Caco-2 (cell line): Measurements from ENCODE around the gene RAB4B. TPM values are rescaled to one million over a fixed set of nuclear protein-coding genes. Genes with fewer than 3 reads are reported as not detected.

ENCODE experiments used
- BruUV-seq: library from RNA; stranded (reverse); fragments of 400-500 nt; replicated peaks from 2 replicates; lab custom pipeline; 2021; lab: Mats Ljungman, UMichigan
- CTCF ChIA-PET: fragments of 300-600 bp; sonication (Branson Sonifier 250); formaldehyde crosslinking; loops from one replicate; lab custom pipeline; 2022; ENCODE audit warnings: antibody characterized with exemption; lab: Charles Lee
- POLR2A ChIA-PET: fragments of 300-600 bp; sonication (Branson Sonifier 250); formaldehyde crosslinking; loops from one replicate; lab custom pipeline; 2022; ENCODE audit warnings: antibody characterized with exemption; lab: Charles Lee
- DNase-seq, 2 experiments: peaks; one replicate each; pipeline versions ENCODE4 v3.0.0 to v3.0.0-alpha.2; 2020 to 2022
- H3K27me3 ChIP-seq: replicated peaks from 2 replicates; pipeline ENCODE4 v1.6.0; 2011; ENCODE audit warnings: low read length; ENCODE audit not compliant: control insufficient read depth, insufficient read depth
- H3K36me3 ChIP-seq: 2 replicates; pipeline ENCODE4 v1.5.1; 2011; ENCODE audit warnings: low read length; ENCODE audit not compliant: control insufficient read depth, insufficient read depth
- H3K4me1 ChIP-seq: fragments of 250-450 bp; sonication (Bioruptor Pico); 2 replicates; pipeline ENCODE4 v1.5.1; 2020; ENCODE audit warnings: mild to moderate bottlenecking
- H3K4me3 ChIP-seq: 2 replicates; pipeline ENCODE4 v1.5.1; 2011; ENCODE audit warnings: low read depth, mild to moderate bottlenecking, control low read depth, low read length
- H3K9me3 ChIP-seq: fragments of 250-450 bp; sonication (Bioruptor Pico); 2 replicates; pipeline ENCODE4 v1.5.1; 2020; ENCODE audit warnings: mild to moderate bottlenecking, moderate library complexity
- H3K27ac Mint-ChIP-seq: one replicate; pipeline ENCODE4 v1.8.0; 2022; ENCODE audit warnings: mixed read lengths; ENCODE audit not compliant: unreplicated experiment
- H3K27me3 Mint-ChIP-seq: one replicate; pipeline ENCODE4 v1.8.0; 2022; ENCODE audit warnings: mixed read lengths; ENCODE audit not compliant: insufficient read depth, unreplicated experiment
- H3K36me3 Mint-ChIP-seq: one replicate; pipeline ENCODE4 v1.8.0; 2022; ENCODE audit warnings: mild to moderate bottlenecking, mixed read lengths; ENCODE audit not compliant: insufficient read depth, unreplicated experiment
- H3K4me1 Mint-ChIP-seq: one replicate; pipeline ENCODE4 v1.8.0; 2022; ENCODE audit warnings: low read depth, mixed read lengths; ENCODE audit not compliant: unreplicated experiment
- H3K4me3 Mint-ChIP-seq: one replicate; pipeline ENCODE4 v1.8.0; 2022; ENCODE audit warnings: mild to moderate bottlenecking, moderate library complexity, mixed read lengths; ENCODE audit not compliant: unreplicated experiment
- H3K9me3 Mint-ChIP-seq: one replicate; pipeline ENCODE4 v1.8.0; 2022; ENCODE audit warnings: mixed read lengths; ENCODE audit not compliant: unreplicated experiment
- intact Hi-C: fragments of 100-400 bp; cut with micrococcal nuclease; formaldehyde crosslinking; loops from one replicate; pipeline ENCODE4 v1.10.0; 2022; ENCODE audit not compliant: unreplicated experiment
- total RNA-seq: library from RNA; stranded (reverse); gene quantifications from 2 replicates; pipeline ENCODE4 v1.2.3, GENCODE V29; 2022
- TF ChIP-seq, protein P1 (sequence below), 2 experiments: fragments of 200-600 bp in 1 of 2; IDR thresholded peaks; 1 replicate in 1 of 2; 2 replicates in 1 of 2; pipeline versions ENCODE4 v1.5.1 to v1.8.0; 2011 to 2022; ENCODE audit warnings: antibody characterized with exemption in 1 of 2, control low read depth in 1 of 2, inconsistent platforms in 1 of 2, low read depth in 1 of 2, low read length in 1 of 2, mild to moderate bottlenecking in 1 of 2, moderate library complexity in 1 of 2; ENCODE audit not compliant: insufficient read depth in 1 of 2, severe bottlenecking in 1 of 2, unreplicated experiment in 1 of 2

Gene RAB4B
- total RNA-seq, 1 experiment from 2014 or later = 21.5 TPM

DNA sequence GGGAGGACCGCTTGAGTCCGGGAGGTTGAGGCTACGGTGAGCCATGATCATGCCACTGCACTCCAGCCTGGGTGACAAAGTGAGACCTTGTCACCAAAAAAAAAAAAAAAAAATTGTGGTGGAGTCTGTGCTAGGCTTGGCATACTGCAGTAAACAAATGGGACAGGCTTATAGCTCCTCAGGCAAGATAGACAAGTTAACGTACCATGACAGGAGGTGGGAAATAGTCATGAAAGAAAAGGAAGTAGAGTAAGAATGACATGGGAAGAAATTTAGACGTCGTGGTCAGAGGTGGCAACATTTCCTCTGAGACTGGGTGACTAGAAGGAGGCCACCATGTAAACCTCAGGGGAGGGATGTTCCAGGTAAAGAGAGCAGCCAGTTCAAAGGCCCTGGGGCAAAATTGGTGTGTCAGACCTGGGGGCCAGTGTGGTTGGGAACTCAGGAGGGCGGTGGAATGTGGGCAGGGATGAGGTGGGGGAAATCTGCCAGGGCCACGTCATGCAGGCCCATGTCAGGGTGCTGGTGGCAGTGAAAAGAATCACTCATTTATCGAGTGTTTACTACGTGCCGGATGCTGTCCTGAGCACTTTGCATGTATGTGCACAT lies 21.4 kb upstream of the RAB4B start:
- Histone ChIP-seq H3K27me3 (no peaks in the 10 kb centered on the region), H3K9me3 (no peaks in the 10 kb centered on the region), H3K4me1 (peaks cover 11% of the 10 kb centered on the region), H3K4me3 (no peak overlapping the region), H3K36me3 (peaks cover 5% of the 10 kb centered on the region)
- DNase-seq = no peak
- BruUV-seq = no TSS peak
- H3K27me3 Mint-ChIP-seq = no peaks in the 10 kb centered on the region
- ChIA-PET POLR2A (interaction anchor here (3.1 kb wide), 1 partner anchor 21 kb away, joined by 11 read pairs; the partner anchor contains the start of gene RAB4B), CTCF (interaction anchor here (0.6 to 1.4 kb wide), 2 partner anchors 21 to 66 kb away, joined by 3 read pairs; partner anchors contain the start of gene NUMBL)
- no peak overlapping the region for H3K27ac Mint-ChIP-seq
- TF ChIP-seq, protein P1, sequence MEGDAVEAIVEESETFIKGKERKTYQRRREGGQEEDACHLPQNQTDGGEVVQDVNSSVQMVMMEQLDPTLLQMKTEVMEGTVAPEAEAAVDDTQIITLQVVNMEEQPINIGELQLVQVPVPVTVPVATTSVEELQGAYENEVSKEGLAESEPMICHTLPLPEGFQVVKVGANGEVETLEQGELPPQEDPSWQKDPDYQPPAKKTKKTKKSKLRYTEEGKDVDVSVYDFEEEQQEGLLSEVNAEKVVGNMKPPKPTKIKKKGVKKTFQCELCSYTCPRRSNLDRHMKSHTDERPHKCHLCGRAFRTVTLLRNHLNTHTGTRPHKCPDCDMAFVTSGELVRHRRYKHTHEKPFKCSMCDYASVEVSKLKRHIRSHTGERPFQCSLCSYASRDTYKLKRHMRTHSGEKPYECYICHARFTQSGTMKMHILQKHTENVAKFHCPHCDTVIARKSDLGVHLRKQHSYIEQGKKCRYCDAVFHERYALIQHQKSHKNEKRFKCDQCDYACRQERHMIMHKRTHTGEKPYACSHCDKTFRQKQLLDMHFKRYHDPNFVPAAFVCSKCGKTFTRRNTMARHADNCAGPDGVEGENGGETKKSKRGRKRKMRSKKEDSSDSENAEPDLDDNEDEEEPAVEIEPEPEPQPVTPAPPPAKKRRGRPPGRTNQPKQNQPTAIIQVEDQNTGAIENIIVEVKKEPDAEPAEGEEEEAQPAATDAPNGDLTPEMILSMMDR (IDR thresholded peaks at IDR 0.05; ENCODE audit: insufficient read depth in 1 of 2, low read depth in 1 of 2, low read length in 1 of 2, severe bottlenecking in 1 of 2, unreplicated experiment in 1 of 2) = no peak
- intact Hi-C loops = loop anchor here (10.0 kb wide), 1 partner anchor 92 kb away; no protein-coding TSS in a partner anchor
- peaks cover 97% of the 10 kb centered on the region for H3K36me3 Mint-ChIP-seq
- no peak overlapping the region for H3K4me3 Mint-ChIP-seq
- no peaks in the 10 kb centered on the region for H3K9me3 Mint-ChIP-seq
- peaks cover 16% of the 10 kb centered on the region for H3K4me1 Mint-ChIP-seq

GRCh38 chr19:40758491-40758890 lies 19.6 kb upstream of the RAB4B start:
- Histone ChIP-seq H3K4me1 (peaks cover 8% of the 10 kb centered on the region), H3K9me3 (no peaks in the 10 kb centered on the region), H3K27me3 (no peaks in the 10 kb centered on the region), H3K36me3 (peaks cover 13% of the 10 kb centered on the region), H3K4me3 (no peak overlapping the region)
- ChIA-PET POLR2A (interaction anchor here (3.1 kb wide), 1 partner anchor 19 kb away, joined by 11 read pairs; the partner anchor contains the start of gene RAB4B), CTCF (no interaction called here)
- TF ChIP-seq, protein P1 (IDR thresholded peaks at IDR 0.05; ENCODE audit: insufficient read depth in 1 of 2, low read depth in 1 of 2, low read length in 1 of 2, severe bottlenecking in 1 of 2, unreplicated experiment in 1 of 2) = no peak
- H3K36me3 Mint-ChIP-seq = peaks cover 99% of the 10 kb centered on the region
- BruUV-seq = no TSS peak
- no peaks in the 10 kb centered on the region for H3K27me3 Mint-ChIP-seq
- DNase-seq = no peak
- H3K4me3 Mint-ChIP-seq = no peak overlapping the region
- H3K9me3 Mint-ChIP-seq = no peaks in the 10 kb centered on the region
- no peak overlapping the region for H3K27ac Mint-ChIP-seq
- H3K4me1 Mint-ChIP-seq = peaks cover 15% of the 10 kb centered on the region
- intact Hi-C loops = loop anchor here (10.0 kb wide), 1 partner anchor 94 kb away; no protein-coding TSS in a partner anchor

DNA sequence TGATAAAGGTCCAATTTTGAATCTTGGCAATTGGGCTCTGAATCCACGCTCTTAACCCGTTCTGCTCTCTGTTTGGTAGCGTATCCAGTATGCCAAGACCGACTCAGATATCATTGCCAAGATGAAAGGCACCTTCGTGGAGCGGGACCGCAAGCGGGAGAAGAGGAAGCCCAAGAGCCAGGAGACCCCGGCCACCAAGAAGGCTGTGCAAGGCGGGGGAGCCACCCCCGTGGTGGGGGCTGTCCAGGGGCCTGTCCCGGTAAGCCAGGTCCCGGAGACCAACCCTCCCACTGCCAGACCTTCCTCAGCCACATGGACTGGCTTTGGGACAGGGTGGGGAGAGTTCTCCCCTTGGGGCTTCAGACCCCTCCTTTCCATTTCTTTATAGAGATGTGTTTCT lies 18.7 kb upstream of the RAB4B start:
- DNase-seq = no peak
- Mint-ChIP-seq H3K36me3 (peaks cover 100% of the 10 kb centered on the region), H3K27me3 (no peaks in the 10 kb centered on the region), H3K27ac (no peak overlapping the region), H3K9me3 (no peaks in the 10 kb centered on the region), H3K4me3 (no peak overlapping the region), H3K4me1 (peaks cover 12% of the 10 kb centered on the region)
- Histone ChIP-seq H3K4me3 (no peak overlapping the region), H3K27me3 (no peaks in the 10 kb centered on the region), H3K4me1 (peaks cover 5% of the 10 kb centered on the region), H3K9me3 (no peaks in the 10 kb centered on the region), H3K36me3 (peaks cover 17% of the 10 kb centered on the region)
- no TSS peak for BruUV-seq
- TF ChIP-seq, protein P1 (IDR thresholded peaks at IDR 0.05; ENCODE audit: insufficient read depth in 1 of 2, low read depth in 1 of 2, low read length in 1 of 2, severe bottlenecking in 1 of 2, unreplicated experiment in 1 of 2) = no peak
- ChIA-PET CTCF (no interaction called here), POLR2A (no interaction called here)
- intact Hi-C loops = loop anchor here (10.0 kb wide), 1 partner anchor 95 kb away; no protein-coding TSS in a partner anchor
